K562 (cell line): ENCODE measurements around the gene RNF43. TPM values are rescaled to one million over a fixed set of nuclear protein-coding genes. Genes with fewer than 3 reads are reported as not detected.
A peak's percentile ranks its signal among the peaks of the same experiment; 100 is the strongest.

Experiments
- BRD9 ChIP-seq: fragments of 450-650 bp; IDR thresholded peaks from 2 replicates; pipeline ENCODE4 v1.6.1; 2018; ENCODE audit warnings: low read depth; ENCODE audit not compliant: partially characterized antibody
- CCNT2 ChIP-seq: IDR thresholded peaks from 2 replicates; pipeline ENCODE4 v1.6.1; 2011; ENCODE audit warnings: borderline replicate concordance, low read depth, mild to moderate bottlenecking, moderate library complexity, mixed read lengths, low read length; ENCODE audit not compliant: insufficient read length; ENCODE audit errors: extremely low read depth
- FOXP1 ChIP-seq: sonication (generic); formaldehyde crosslinking; IDR thresholded peaks from 2 replicates; pipeline ENCODE4 v1.8.0; 2022; ENCODE audit warnings: mild to moderate bottlenecking, missing genetic modification reagents
- GABPB1 ChIP-seq: sonication (generic); formaldehyde crosslinking; IDR thresholded peaks from 2 replicates; pipeline ENCODE4 v1.8.0; 2022; ENCODE audit warnings: mild to moderate bottlenecking, missing genetic modification reagents
- HDAC2 ChIP-seq: fragments of 450-650 bp; IDR thresholded peaks from 2 replicates; pipeline ENCODE4 v1.6.1; 2016; ENCODE audit warnings: mild to moderate bottlenecking
- LEF1 ChIP-seq: fragments of 450-650 bp; IDR thresholded peaks from 2 replicates; pipeline ENCODE4 v1.6.1; 2016; ENCODE audit warnings: mild to moderate bottlenecking
- MTA2 ChIP-seq: fragments of 450-650 bp; IDR thresholded peaks from 2 replicates; pipeline ENCODE4 v1.6.1; 2016; ENCODE audit warnings: low read depth
- NFIC ChIP-seq: fragments of 450-650 bp; IDR thresholded peaks from 2 replicates; pipeline ENCODE4 v1.6.1; 2017; ENCODE audit warnings: mild to moderate bottlenecking, inconsistent platforms
- POLR2AphosphoS5 ChIP-seq: IDR thresholded peaks from 2 replicates; pipeline ENCODE4 v1.6.1; 2011; ENCODE audit warnings: mild to moderate bottlenecking, low read depth, low read length, moderate library complexity; ENCODE audit not compliant: control insufficient read depth, insufficient read depth
- RFX1 ChIP-seq: fragments of 450-650 bp; IDR thresholded peaks from 2 replicates; pipeline ENCODE4 v1.6.1; 2016; ENCODE audit warnings: mild to moderate bottlenecking, moderate library complexity
- SAFB2 ChIP-seq: fragments of 200-400 bp; formaldehyde crosslinking; IDR thresholded peaks from 2 replicates; pipeline ENCODE4 v1.6.1; 2018; ENCODE audit warnings: borderline replicate concordance, low read length, low read depth, moderate library complexity; ENCODE audit not compliant: severe bottlenecking
- SRF ChIP-seq, 2 experiments: fragments of 250-450, 450-650 bp in 1 of 2; sonication (Bioruptor Pico) in 1 of 2; sonication (generic) in 1 of 2; formaldehyde crosslinking; IDR thresholded peaks; 2 replicates each; pipeline versions ENCODE4 v1.5.0 to v1.5.1; 2020 to 2022; ENCODE audit warnings: mild to moderate bottlenecking in 1 of 2, missing genetic modification reagents in 1 of 2
- TARDBP ChIP-seq: fragments of 450-650 bp; IDR thresholded peaks from 2 replicates; pipeline ENCODE4 v1.6.1; 2016
- TEAD1 ChIP-seq, 2 experiments: fragments of 450-650 bp in 1 of 2; sonication (generic) in 1 of 2; formaldehyde crosslinking; IDR thresholded peaks; 2 replicates each; pipeline versions ENCODE4 v1.4.0 to v1.8.0; 2020 to 2022; ENCODE audit warnings: mild to moderate bottlenecking in 2 of 2, missing genetic modification reagents in 1 of 2
- THRAP3 ChIP-seq: fragments of 450-650 bp; IDR thresholded peaks from 2 replicates; pipeline ENCODE4 v1.6.1; 2016; ENCODE audit warnings: mild to moderate bottlenecking, inconsistent platforms, borderline replicate concordance
- TRIM24 ChIP-seq, 2 experiments: fragments of 450-650 bp; IDR thresholded peaks; 2 replicates each; pipeline ENCODE4 v1.6.1; 2016
- XRCC5 ChIP-seq: fragments of 200-400 bp; formaldehyde crosslinking; IDR thresholded peaks from 2 replicates; pipeline ENCODE4 v1.6.1; 2017; ENCODE audit warnings: low read depth, mild to moderate bottlenecking, low read length
- ZBED1 ChIP-seq: IDR thresholded peaks from 2 replicates; pipeline ENCODE4 v1.6.1; 2014
- ZNF77 ChIP-seq: fragments of 250-450 bp; sonication (Bioruptor Pico); IDR thresholded peaks from 2 replicates; pipeline ENCODE4 v1.5.0; 2020
- polyA plus RNA-seq, 8 experiments: library from polyadenylated mRNA; depleted of rRNA in 4 of 8; stranded (reverse) in 5 of 8; unstranded in 3 of 8; fragments of >200 nt; fragmentation: Nextera tagmentation in 2 of 8; fragmentation: Illumina TruSeq in 1 of 8; extraction: Ambion mirVana in 2 of 8; extraction: Trizol in 1 of 8; gene quantifications; 2 replicates each; pipeline versions ENCODE4 v1.2.1 to v1.2.3, GENCODE V29; 2011 to 2014; ENCODE audit warnings: inconsistent platforms in 1 of 8, missing spikeins in 1 of 8
- total RNA-seq, 7 experiments: library from RNA; depleted of rRNA in 6 of 7; stranded (reverse); fragments of >200 nt in 6 of 7; fragmentation: Illumina TruSeq in 2 of 7; extraction: Trizol in 2 of 7; gene quantifications; 2 replicates each; pipeline versions ENCODE4 v1.2.1 to v1.2.3, GENCODE V29; 2011 to 2021; ENCODE audit warnings: low replicate concordance in 1 of 7
- TF ChIP-seq, protein P1 (sequence below), 2 experiments: IDR thresholded peaks; 2 replicates each; pipeline ENCODE4 v1.6.1; 2011; ENCODE audit warnings: borderline replicate concordance in 1 of 2, control low read depth in 1 of 2, low read depth in 1 of 2, low read length in 1 of 2, mild to moderate bottlenecking in 1 of 2, mixed read lengths in 1 of 2, moderate library complexity in 1 of 2; ENCODE audit not compliant: insufficient read depth in 1 of 2, insufficient read length in 1 of 2, poor library complexity in 1 of 2, severe bottlenecking in 1 of 2; ENCODE audit errors: extremely low read depth in 1 of 2
- TF ChIP-seq, protein P2 (sequence below), 2 experiments: fragments of 150-350 bp in 1 of 2; IDR thresholded peaks; 2 replicates each; pipeline ENCODE4 v1.6.1; 2012 to 2016; ENCODE audit warnings: low read depth in 2 of 2, low read length in 2 of 2, mild to moderate bottlenecking in 1 of 2, moderate library complexity in 1 of 2

RNF43 gene
- total and polyA plus RNA-seq, 9 of the 15 experiments (the other 6 are each of a cell fraction or from before 2014, with no cell fraction given): 0.29 to 2.7 (median 1.4) TPM

DNA sequence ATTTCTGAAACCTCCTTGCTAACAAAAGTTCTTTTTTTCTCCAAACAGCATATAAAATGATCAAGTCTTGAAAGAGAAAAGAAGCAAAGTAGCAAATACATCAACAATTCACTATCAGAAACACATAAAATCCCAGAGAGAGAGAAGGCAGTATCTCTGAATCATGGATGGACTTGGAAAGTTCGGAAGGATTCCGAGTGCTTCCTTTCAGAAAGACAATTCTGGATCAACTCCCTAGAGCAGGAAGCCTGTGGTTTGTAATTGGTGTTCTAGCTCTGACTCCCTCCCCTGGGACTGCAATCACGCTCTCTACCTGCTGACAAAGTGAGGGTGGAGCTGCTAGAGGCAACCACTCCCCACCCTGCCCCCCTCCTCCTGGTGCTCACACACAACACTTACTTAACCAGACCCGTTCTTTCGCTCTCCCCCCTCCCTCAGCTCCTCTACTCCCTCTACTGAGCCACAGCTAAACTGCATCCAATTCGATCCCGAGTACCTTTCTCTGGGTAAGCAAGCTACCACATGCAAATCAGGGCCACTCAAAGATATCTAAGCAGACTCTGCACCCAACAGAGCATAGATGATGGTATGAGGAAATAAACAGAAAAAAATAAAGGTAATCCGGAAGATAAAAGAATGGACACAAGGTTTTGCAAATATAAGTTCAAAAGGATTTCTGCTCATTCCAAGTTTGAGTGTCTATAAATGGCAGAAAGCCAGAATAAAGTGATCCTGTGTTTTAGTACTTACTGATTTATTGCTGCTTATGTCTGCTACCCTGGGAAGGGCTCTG, at the start of gene RNF43 (continued):
- TF ChIP-seq, protein P1, sequence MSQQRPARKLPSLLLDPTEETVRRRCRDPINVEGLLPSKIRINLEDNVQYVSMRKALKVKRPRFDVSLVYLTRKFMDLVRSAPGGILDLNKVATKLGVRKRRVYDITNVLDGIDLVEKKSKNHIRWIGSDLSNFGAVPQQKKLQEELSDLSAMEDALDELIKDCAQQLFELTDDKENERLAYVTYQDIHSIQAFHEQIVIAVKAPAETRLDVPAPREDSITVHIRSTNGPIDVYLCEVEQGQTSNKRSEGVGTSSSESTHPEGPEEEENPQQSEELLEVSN (IDR thresholded peaks at IDR 0.05; ENCODE audit: borderline replicate concordance in 1 of 2, extremely low read depth in 1 of 2, insufficient read depth in 1 of 2, insufficient read length in 1 of 2, low read depth in 1 of 2, low read length in 1 of 2, poor library complexity in 1 of 2, severe bottlenecking in 1 of 2): peak in 1 of 2 experiments; percentile 35
- TF ChIP-seq POLR2AphosphoS5: peak; percentile 51
- TF ChIP-seq CCNT2: peak; percentile 50
- no peak for TF ChIP-seq FOXP1 (CRISPR knock-in tag)
- TF ChIP-seq HDAC2: peak; percentile 80; the same call in 1 of the 2 replicates
- no peak for TF ChIP-seq ZBED1
- no peak for TF ChIP-seq SAFB2
- TF ChIP-seq RFX1: peak; percentile 32; the same call in 1 of the 2 replicates
- peak; percentile 21; the same call in 1 of the 2 replicates for TF ChIP-seq GABPB1 (CRISPR knock-in tag)
- TF ChIP-seq TRIM24 (IDR thresholded peaks at IDR 0.05): peak in 1 of 2 experiments; percentile 59; a peak in 2 of 4 replicates
- TF ChIP-seq TEAD1 (CRISPR knock-in tag; IDR thresholded peaks at IDR 0.05): 0 out of 4 replicates have a peak, but pooled peaks of 1 of the 2 experiments have one; percentile 0
- TF ChIP-seq THRAP3: peak; percentile 22; the same call in 1 of the 2 replicates
- peak; percentile 31; the same call in 1 of the 2 replicates for TF ChIP-seq MTA2
- no peak for TF ChIP-seq ZNF77 (CRISPR knock-in tag)
- TF ChIP-seq, protein P2, sequence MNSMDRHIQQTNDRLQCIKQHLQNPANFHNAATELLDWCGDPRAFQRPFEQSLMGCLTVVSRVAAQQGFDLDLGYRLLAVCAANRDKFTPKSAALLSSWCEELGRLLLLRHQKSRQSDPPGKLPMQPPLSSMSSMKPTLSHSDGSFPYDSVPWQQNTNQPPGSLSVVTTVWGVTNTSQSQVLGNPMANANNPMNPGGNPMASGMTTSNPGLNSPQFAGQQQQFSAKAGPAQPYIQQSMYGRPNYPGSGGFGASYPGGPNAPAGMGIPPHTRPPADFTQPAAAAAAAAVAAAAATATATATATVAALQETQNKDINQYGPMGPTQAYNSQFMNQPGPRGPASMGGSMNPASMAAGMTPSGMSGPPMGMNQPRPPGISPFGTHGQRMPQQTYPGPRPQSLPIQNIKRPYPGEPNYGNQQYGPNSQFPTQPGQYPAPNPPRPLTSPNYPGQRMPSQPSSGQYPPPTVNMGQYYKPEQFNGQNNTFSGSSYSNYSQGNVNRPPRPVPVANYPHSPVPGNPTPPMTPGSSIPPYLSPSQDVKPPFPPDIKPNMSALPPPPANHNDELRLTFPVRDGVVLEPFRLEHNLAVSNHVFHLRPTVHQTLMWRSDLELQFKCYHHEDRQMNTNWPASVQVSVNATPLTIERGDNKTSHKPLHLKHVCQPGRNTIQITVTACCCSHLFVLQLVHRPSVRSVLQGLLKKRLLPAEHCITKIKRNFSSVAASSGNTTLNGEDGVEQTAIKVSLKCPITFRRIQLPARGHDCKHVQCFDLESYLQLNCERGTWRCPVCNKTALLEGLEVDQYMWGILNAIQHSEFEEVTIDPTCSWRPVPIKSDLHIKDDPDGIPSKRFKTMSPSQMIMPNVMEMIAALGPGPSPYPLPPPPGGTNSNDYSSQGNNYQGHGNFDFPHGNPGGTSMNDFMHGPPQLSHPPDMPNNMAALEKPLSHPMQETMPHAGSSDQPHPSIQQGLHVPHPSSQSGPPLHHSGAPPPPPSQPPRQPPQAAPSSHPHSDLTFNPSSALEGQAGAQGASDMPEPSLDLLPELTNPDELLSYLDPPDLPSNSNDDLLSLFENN (IDR thresholded peaks at IDR 0.05; ENCODE audit: low read depth in 2 of 2, low read length in 2 of 2): 0 out of 4 replicates have a peak, but pooled peaks of 1 of the 2 experiments have one; percentile 62
- peak; percentile 81 for TF ChIP-seq NFIC
- TF ChIP-seq XRCC5: no peak
- TF ChIP-seq TARDBP: no peak
- peak in 1 of 2 experiments; percentile 80; a peak in 2 of 4 replicates for TF ChIP-seq SRF (CRISPR knock-in tag; IDR thresholded peaks at IDR 0.05)
- TF ChIP-seq BRD9: peak; percentile 42
- peak; percentile 22; the same call in 1 of the 2 replicates for TF ChIP-seq LEF1
